HK-2 (cell line): ENCODE results near the gene SLC5A7.

ENCODE experiments used
- DNase-seq: peaks from one replicate; pipeline ENCODE4 v3.0.0-alpha.2; 2018; ENCODE audit not compliant: unreplicated experiment

SLC5A7 gene

GRCh38 chr2:107986278-107987217 is at the start of gene SLC5A7:
TSS of gene SLC5A7 (plus strand) at chr2:107986524. CDS start at chr2:107988156, 1,632 bp downstream.
- DNase-seq = no peak

GRCh38 chr2:107961395-107961794 is 24.9 kb upstream of the SLC5A7 start:
- no peak for DNase-seq

GRCh38 chr2:107964185-107964584 is 22.1 kb upstream of the SLC5A7 start:
- no peak for DNase-seq

GRCh38 chr2:107984707-107985106 is 1.6 kb upstream of the SLC5A7 start:
- no peak for DNase-seq

GRCh38 chr2:107988108-107988507 is 1.8 kb downstream of the SLC5A7 start:
- DNase-seq = no peak

- DNase-seq = no peak
Observed at GRCh38 chr2:107989445-107989844, 3.1 kb downstream of the SLC5A7 start.

- DNase-seq = no peak
Observed at GRCh38 chr2:107990718-107991117, 4.4 kb downstream of the SLC5A7 start.

- no peak for DNase-seq
Observed at GRCh38 chr2:107992069-107992468, 5.7 kb downstream of the SLC5A7 start.

GRCh38 chr2:107999158-107999557 is 12.8 kb downstream of the SLC5A7 start:
- DNase-seq = no peak

GRCh38 chr2:108010912-108011591 is 24.7 kb downstream of the SLC5A7 start:
- no peak for DNase-seq

GRCh38 chr2:108013305-108013704 is 27.0 kb downstream of the SLC5A7 start:
- no peak for DNase-seq

- DNase-seq = no peak
Observed at GRCh38 chr2:108022628-108023027, 36.3 kb downstream of the SLC5A7 start.

GRCh38 chr2:108023776-108024175 is 37.5 kb downstream of the SLC5A7 start:
- DNase-seq = no peak

GRCh38 chr2:108026092-108026794 is 39.9 kb downstream of the SLC5A7 start:
- DNase-seq = no peak

GRCh38 chr2:108029496-108029895 is 43.2 kb downstream of the SLC5A7 start:
- DNase-seq = no peak

- DNase-seq = no peak
Observed at GRCh38 chr2:108029912-108030311, 43.6 kb downstream of the SLC5A7 start.

- DNase-seq = no peak
Observed at GRCh38 chr2:108031471-108031941, 45.2 kb downstream of the SLC5A7 start.

GRCh38 chr2:108034843-108035242 is 48.5 kb downstream of the SLC5A7 start:
- DNase-seq = no peak

GRCh38 chr2:108048752-108049151 is 62.4 kb downstream of the SLC5A7 start:
- no peak for DNase-seq

- DNase-seq = no peak
Observed at GRCh38 chr2:108058576-108059137, 72.3 kb downstream of the SLC5A7 start.

- DNase-seq = no peak
Observed at GRCh38 chr2:108061439-108062042, 75.2 kb downstream of the SLC5A7 start.
